Endodermal cell (in vitro differentiated cells): Measurements from ENCODE around the gene RGS6. TPM values are rescaled to one million over a fixed set of nuclear protein-coding genes. Genes with fewer than 3 reads are reported as not detected.

Source experiments
- DNase-seq: peaks from one replicate; pipeline ENCODE4 v3.0.0-alpha.2; 2017
- H3K27ac ChIP-seq: 2 replicates; pipeline ENCODE4 v1.5.1; 2013; ENCODE audit warnings: mild to moderate bottlenecking, low read depth, low read length, moderate library complexity
- H3K27me3 ChIP-seq: 2 replicates; pipeline ENCODE4 v1.6.1; 2013; ENCODE audit warnings: mild to moderate bottlenecking, low read length, moderate library complexity; ENCODE audit not compliant: insufficient read depth, control insufficient read depth, poor library complexity, severe bottlenecking
- H3K36me3 ChIP-seq: 2 replicates; pipeline ENCODE4 v1.7.0; 2013; ENCODE audit warnings: mild to moderate bottlenecking, low read length, moderate library complexity; ENCODE audit not compliant: control insufficient read depth, insufficient read depth
- H3K4me1 ChIP-seq: one replicate; pipeline ENCODE4 v1.7.0; 2013; ENCODE audit warnings: low read length; ENCODE audit not compliant: control insufficient read depth, insufficient read depth
- H3K4me3 ChIP-seq: 2 replicates; pipeline ENCODE4 v1.5.1; 2013; ENCODE audit warnings: mild to moderate bottlenecking, low read length, moderate library complexity
- H3K9ac ChIP-seq: 2 replicates; pipeline ENCODE4 v1.6.1; 2013; ENCODE audit warnings: mild to moderate bottlenecking, low read length, moderate library complexity; ENCODE audit not compliant: poor library complexity, severe bottlenecking; ENCODE audit errors: extremely low read depth
- H3K9me3 ChIP-seq: 2 replicates; pipeline ENCODE4 v1.6.1; 2013; ENCODE audit warnings: mild to moderate bottlenecking, low read length, moderate library complexity; ENCODE audit not compliant: control insufficient read depth
- H3K27ac Mint-ChIP-seq: 2 replicates; pipeline ENCODE4 v1.8.0; 2020; ENCODE audit warnings: mixed read lengths
- H3K27me3 Mint-ChIP-seq: 2 replicates; pipeline ENCODE4 v1.8.0; 2021; ENCODE audit warnings: mild to moderate bottlenecking, mixed read lengths; ENCODE audit not compliant: insufficient read depth
- H3K36me3 Mint-ChIP-seq: 2 replicates; pipeline ENCODE4 v1.8.0; 2020; ENCODE audit warnings: low read depth, mixed read lengths
- H3K4me1 Mint-ChIP-seq: 2 replicates; pipeline ENCODE4 v1.8.0; 2020; ENCODE audit warnings: mixed read lengths
- H3K4me3 Mint-ChIP-seq: 2 replicates; pipeline ENCODE4 v1.8.0; 2020; ENCODE audit warnings: mild to moderate bottlenecking, moderate library complexity, mixed read lengths
- H3K9me3 Mint-ChIP-seq: 2 replicates; pipeline ENCODE4 v1.8.0; 2020; ENCODE audit warnings: mild to moderate bottlenecking, mixed read lengths
- CTCF ChIP-seq: fragments of 200-600 bp; sonication (generic); conservative IDR thresholded peaks from 2 replicates; pipeline ENCODE4 v1.5.0; 2021; ENCODE audit warnings: antibody characterized with exemption, mild to moderate bottlenecking
- WGBS, 2 experiments: methylation state at CpG; one replicate each; pipeline versions ENCODE4 v1.1.5 to v1.1.7; 2013; ENCODE audit warnings: missing lambda C conversion rate in 2 of 2, mixed read lengths in 1 of 2; ENCODE audit not compliant: insufficient coverage in 1 of 2, insufficient read length in 1 of 2; 5-methylcytosine and 5-hydroxymethylcytosine counted together
- total RNA-seq, 2 donors: library from RNA; stranded (reverse); fragmentation: NEBNext Ultra II Directional in 1 of 2; extraction: Animal tissue kit (Norgen Biotek cat#: 25700) in 1 of 2; gene quantifications; 2 replicates in 1 of 2; 3 replicates in 1 of 2; pipeline ENCODE4 v1.2.1, GENCODE V29; 2021

RGS6 gene
- total RNA-seq, 2 donors from 2014 or later, result 10.1 to 16.3 TPM

- H3K27ac Mint-ChIP-seq, result no peak overlapping the region
- Histone ChIP-seq H3K27ac (peak overlapping the region; percentile 17), H3K4me3 (no peak overlapping the region), H3K9me3 (no peaks in the 10 kb centered on the region), H3K36me3 (no peaks in the 10 kb centered on the region), H3K27me3 (no peaks in the 10 kb centered on the region), H3K9ac (no peak overlapping the region), H3K4me1 (no peaks in the 10 kb centered on the region)
- no peaks in the 10 kb centered on the region for H3K9me3 Mint-ChIP-seq
- no peaks in the 10 kb centered on the region for H3K36me3 Mint-ChIP-seq
- no peak for TF ChIP-seq CTCF
- H3K27me3 Mint-ChIP-seq, result no peaks in the 10 kb centered on the region
- WGBS, 2 experiments, result 89 to 97% methylated on average over 8 to 13 of the region's 13 CpGs
- no peak overlapping the region for H3K4me3 Mint-ChIP-seq
- peaks cover 7% of the 10 kb centered on the region for H3K4me1 Mint-ChIP-seq
- peak; percentile 48 for DNase-seq
These were observed 613.4 kb downstream of the RGS6 start for GRCh38 chr14:72545411-72546311.

- H3K4me1 Mint-ChIP-seq, result peaks cover 7% of the 10 kb centered on the region
- H3K4me1 ChIP-seq, result no peaks in the 10 kb centered on the region
- H3K27me3 ChIP-seq, result no peaks in the 10 kb centered on the region
- H3K9me3 ChIP-seq, result no peaks in the 10 kb centered on the region
- no peak overlapping the region for H3K4me3 Mint-ChIP-seq
- no peak for DNase-seq
- no peaks in the 10 kb centered on the region for H3K9me3 Mint-ChIP-seq
- no peaks in the 10 kb centered on the region for H3K36me3 ChIP-seq
- 90 to 95% methylated on average over 8 to 16 of the region's 16 CpGs for WGBS, 2 experiments
- H3K9ac ChIP-seq, result no peak overlapping the region
- H3K27me3 Mint-ChIP-seq, result no peaks in the 10 kb centered on the region
- no peaks in the 10 kb centered on the region for H3K36me3 Mint-ChIP-seq
- H3K27ac Mint-ChIP-seq, result no peak overlapping the region
- TF ChIP-seq CTCF, result no peak
- no peak overlapping the region for H3K27ac ChIP-seq
- no peak overlapping the region for H3K4me3 ChIP-seq
These were observed 614.3 kb downstream of the RGS6 start for GRCh38 chr14:72546344-72547016.

- no peak overlapping the region for H3K27ac Mint-ChIP-seq
- H3K4me3 Mint-ChIP-seq, result no peak overlapping the region
- no peaks in the 10 kb centered on the region for H3K36me3 Mint-ChIP-seq
- Histone ChIP-seq H3K9ac (no peak overlapping the region), H3K27me3 (peaks cover 3% of the 10 kb centered on the region), H3K36me3 (no peaks in the 10 kb centered on the region), H3K4me1 (no peaks in the 10 kb centered on the region), H3K4me3 (no peak overlapping the region), H3K27ac (no peak overlapping the region), H3K9me3 (no peaks in the 10 kb centered on the region)
- TF ChIP-seq CTCF, result no peak
- 93% methylated on average over 5 of the region's 9 CpGs; no CpG with 5 or more reads in 1 of the 2 experiments for WGBS, 2 experiments
- peak; percentile 23 for DNase-seq
- no peaks in the 10 kb centered on the region for H3K9me3 Mint-ChIP-seq
- peaks cover 15% of the 10 kb centered on the region for H3K4me1 Mint-ChIP-seq
- H3K27me3 Mint-ChIP-seq, result peaks cover 3% of the 10 kb centered on the region
These were observed 615.8 kb downstream of the RGS6 start for GRCh38 chr14:72547999-72548398.
